Stimulated activated CD4-positive, alpha-beta T cell treated with anti-CD3 and anti-CD28 coated beads, Interleukin-4, amount 100 ng/mL, for 24 hours (primary cell): ENCODE results near the gene SRGAP3.
"Not testable (repeated sequence)": the region's sequence is repeated elsewhere in the genome, so short reads cannot be mapped to it uniquely, and the experiment has no call there.

Experiments used
- DNase-seq: peaks from one replicate; pipeline ENCODE4 v3.0.0-alpha.2; 2020

SRGAP3 gene

DNA sequence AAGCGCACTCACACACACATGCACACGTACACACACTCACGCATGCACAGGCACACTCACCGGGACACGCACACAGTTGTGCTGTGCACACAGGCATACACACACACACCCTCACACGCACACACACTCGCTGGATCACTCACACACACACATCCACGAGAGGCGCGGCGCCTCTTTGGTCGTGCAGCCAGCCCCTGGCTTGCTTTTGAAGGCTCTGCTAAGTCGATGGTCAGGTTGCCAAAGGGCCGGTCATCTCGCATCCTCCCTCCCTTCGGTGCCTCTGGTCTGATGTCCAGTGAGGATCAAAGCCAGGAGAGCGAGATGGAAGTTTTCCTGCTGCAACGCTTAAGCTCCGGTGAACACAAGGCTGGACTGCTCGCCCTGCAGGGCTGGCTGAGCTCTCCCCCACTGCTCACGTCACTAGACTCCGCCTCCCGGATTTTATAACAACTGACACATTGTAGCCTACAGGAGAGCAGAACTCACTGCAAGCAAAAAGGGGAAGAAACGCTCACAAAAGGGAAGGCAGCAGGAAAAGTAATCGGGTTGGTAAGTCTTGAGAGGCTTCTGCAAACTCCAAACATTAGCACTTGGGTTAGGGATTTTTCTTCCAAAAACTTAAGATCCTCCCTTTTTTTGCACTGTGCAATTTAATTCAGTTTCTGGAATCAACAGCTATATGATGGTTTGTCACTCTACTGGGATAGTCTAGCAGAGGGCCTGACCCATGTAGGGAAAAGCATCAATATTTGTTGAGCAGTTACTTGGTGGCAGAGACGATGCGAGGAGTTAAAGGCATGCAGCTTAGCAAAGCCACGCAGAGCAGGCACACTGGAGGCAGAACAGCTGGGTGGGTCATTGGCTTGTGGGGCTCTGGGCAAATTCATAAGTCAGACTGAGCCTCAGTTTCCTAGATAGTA lies at the start of gene SRGAP3:
Gene SRGAP3, minus strand, starts transcription at position 374 of the 920 bp plus-strand sequence. CDS start 695 bp downstream, outside the sequence.
- DNase-seq = peak; percentile 78

GRCh38 chr3:9298236-9298635 lies 48.8 kb upstream of the SRGAP3 start:
- DNase-seq = no peak

DNA sequence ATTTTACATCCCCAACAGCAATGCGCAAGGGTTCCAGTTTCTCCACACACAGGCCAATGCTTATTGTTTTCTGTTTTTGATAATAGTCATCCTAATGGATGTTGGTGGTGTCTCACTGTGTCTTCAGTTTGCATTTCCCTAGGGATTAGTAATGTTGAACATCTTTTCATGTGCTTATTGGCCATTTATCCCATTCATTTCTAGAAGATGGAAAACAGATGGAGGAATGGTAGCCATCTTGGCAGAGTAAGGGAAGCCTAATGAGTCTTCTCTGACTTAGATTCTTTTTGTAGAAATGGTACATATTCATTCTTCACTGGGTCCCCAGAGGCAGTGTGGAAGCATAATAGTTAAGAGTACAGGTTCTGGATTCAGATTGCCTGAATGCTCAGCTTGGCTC lies 46.8 kb upstream of the SRGAP3 start:
- DNase-seq = no peak

DNA sequence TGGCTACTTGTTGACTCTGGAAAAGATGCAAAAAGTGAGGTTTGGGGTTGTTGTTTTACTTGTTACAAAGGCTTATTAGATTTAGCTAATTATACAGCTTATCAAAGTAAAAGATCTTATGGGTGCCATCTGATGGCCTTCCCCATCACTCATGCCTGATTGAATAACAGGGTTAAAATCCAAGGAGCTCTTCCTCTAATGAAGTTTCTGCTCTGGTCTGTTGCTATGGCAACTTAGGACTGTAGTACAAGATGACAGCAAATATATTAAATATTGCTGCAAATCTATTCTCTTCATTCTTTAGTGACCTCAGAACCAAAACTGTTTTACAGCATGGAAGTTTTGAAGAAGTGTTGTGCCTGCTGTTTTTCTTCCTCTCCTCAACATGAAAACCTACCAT lies 45.6 kb upstream of the SRGAP3 start:
- no peak for DNase-seq

- DNase-seq = not testable (repeated sequence)
Measured at GRCh38 chr3:9293953-9294352, 44.5 kb upstream of the SRGAP3 start.

- no peak for DNase-seq
Measured at GRCh38 chr3:9293076-9293475, 43.6 kb upstream of the SRGAP3 start.

DNA sequence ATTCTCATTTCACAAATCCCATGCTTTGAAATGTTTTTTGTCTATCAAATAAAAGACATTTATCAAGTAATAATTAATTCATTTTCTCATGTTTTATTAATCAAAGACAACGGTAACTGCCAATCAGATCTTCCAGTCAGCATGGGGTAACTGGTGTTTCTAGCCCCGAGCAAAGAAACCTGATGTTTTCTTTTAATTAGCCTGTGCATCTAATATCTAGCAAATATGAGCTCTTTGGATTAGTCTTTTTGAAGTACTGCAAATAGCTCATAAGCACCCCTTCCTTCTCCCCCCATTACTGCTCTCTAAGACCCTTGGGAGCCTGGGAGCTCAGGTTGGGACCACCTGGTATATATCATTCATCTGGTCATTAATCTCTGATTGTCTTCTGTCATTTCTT lies 43.1 kb upstream of the SRGAP3 start:
- no peak for DNase-seq

- no peak for DNase-seq
Measured at GRCh38 chr3:9291821-9292410, 42.5 kb upstream of the SRGAP3 start.

DNA sequence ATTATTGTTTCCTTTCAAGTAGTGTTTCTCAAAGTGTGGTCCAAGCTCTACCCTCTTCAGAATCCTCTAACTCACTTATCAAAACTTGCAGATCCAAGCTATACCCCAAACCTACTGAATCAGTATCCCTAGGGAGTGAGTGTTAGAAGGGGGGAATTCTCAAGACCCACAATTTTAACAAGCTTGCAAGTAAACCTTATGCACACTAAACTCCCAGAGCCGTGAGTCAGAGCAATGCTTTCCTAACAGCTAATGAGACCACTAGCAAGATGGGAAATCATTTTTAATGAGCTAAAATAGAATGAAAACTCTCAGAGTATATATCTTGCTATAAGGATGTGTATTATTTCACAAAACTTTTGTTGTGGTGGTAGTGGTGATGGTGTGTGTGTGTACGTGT lies 41.1 kb upstream of the SRGAP3 start:
- no peak for DNase-seq

DNA sequence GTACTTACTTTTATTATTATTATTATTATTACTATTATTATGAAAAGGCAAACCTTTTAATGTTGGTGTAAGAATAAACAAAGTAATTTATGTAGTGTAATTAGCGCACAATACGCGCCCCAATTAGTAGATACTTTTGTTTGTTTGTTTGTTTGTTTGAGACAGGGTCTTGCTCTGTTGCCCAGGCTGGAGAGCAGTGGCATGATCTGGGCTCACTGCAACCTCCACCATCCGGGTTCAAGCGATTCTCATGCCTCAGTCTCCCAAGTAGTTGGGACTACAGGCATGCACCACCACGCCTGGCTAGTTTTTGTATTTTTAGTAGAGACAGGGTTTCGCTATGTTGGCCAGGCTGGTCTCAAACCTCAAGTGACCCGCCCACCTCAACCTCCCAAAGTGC lies 32.1 kb upstream of the SRGAP3 start:
- DNase-seq = not testable (repeated sequence)

- no peak for DNase-seq
Measured at GRCh38 chr3:9280451-9281219, 31.2 kb upstream of the SRGAP3 start.

GRCh38 chr3:9279966-9280365 lies 30.5 kb upstream of the SRGAP3 start:
- DNase-seq = no peak

DNA sequence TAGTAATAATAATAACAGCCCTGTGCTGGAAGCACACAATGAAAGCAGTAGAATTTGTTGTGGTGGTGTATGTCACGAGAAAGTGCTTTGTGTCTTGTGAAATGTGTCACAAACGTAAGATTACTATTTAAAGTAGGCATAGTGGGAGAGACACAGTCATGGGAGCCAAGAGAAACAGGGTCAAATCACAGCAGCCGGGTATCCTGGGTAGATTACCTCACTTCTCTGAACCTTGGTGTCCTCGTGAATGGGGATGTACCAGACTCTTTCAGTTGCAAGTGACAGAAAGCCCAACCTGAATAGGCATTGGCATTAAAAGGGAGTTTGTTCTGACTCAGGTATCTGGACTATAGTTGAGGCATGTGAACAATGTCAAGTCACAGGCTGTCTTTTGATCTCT lies 29.1 kb upstream of the SRGAP3 start:
- no peak for DNase-seq

DNA sequence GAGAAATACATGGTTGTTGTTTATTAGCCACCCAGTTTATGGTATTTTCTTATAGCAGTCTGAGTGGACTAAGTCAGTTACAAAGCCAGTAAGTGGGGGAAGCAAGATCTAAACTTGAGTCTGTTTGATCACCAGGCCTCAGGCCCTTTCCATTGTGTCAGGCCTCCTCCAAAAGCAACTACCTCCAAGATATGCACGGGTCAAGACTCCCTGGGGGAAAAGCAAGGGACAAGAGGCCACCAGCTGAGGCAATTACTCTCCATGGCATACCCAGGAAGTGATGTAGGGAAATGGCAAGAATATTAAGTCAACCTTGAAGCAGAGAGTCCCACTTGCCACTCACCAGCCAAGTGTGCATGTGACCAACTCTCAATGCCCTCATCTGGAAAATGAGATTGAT lies 28.6 kb upstream of the SRGAP3 start:
- DNase-seq = no peak

- DNase-seq = no peak
Measured at GRCh38 chr3:9276761-9277370, 27.4 kb upstream of the SRGAP3 start.

DNA sequence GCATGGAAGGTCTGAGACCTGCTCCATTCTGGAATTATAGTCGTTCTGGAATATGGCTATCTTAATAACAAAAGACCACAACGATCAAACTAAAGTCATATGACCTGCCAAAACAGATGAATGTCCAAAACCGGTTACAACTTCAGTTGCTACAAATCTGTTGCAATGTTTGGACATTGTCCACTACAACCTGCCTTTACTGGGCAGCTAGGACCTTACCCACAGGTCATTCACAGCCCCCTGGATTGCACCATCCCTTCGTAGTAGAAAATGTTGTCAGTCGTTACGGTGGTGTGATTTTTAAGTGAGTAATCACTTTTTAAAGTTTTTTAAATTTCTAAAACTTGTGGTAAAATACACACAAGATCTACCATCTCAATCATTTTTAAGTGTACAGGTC lies 22.5 kb upstream of the SRGAP3 start:
- no peak for DNase-seq

- DNase-seq = no peak
Measured at GRCh38 chr3:9270704-9271103, 21.3 kb upstream of the SRGAP3 start.

- no peak for DNase-seq
Measured at GRCh38 chr3:9266716-9267115, 17.3 kb upstream of the SRGAP3 start.

DNA sequence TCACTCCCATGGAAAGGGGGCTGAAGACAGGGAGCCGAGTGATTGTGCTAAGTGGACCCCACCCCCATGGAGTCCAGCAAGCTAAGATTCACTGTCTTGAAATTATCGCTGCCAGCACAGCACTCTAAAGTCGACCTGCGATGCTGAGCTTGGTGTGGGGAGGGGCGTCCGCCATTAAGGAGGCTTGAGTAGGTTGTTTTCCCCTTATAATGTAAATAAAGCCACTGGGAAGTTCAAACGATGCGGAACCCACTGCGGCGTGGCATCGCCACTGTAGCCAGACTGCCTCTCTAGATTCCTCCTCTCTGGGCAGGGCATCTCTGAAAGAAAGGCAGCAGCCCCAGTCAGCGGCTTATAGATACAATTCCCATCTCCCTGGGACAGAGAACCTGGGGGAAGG lies 10.9 kb upstream of the SRGAP3 start:
- DNase-seq = no peak

DNA sequence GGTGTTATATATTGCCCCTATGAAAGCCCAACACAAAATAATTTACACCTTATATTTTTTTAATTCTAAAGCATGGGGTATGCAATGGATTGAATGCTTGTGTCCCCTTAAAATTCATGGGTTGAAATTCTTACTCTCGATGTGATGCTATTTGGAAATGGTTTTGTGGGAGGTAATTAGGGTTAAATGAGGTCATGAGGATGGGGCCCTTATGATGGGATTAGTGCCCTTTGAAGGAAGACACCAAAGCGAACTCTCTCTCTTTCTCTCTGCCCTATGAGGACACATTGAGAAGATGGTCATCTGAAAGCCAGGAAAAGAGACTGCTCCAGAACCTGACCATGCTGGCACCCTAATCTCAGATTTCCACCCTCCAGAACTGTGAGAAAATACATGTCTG lies 7.6 kb upstream of the SRGAP3 start:
- DNase-seq = no peak

- no peak for DNase-seq
Measured at GRCh38 chr3:9255976-9256375, 6.5 kb upstream of the SRGAP3 start.

GRCh38 chr3:9254764-9255163 lies 5.3 kb upstream of the SRGAP3 start:
- DNase-seq = no peak

DNA sequence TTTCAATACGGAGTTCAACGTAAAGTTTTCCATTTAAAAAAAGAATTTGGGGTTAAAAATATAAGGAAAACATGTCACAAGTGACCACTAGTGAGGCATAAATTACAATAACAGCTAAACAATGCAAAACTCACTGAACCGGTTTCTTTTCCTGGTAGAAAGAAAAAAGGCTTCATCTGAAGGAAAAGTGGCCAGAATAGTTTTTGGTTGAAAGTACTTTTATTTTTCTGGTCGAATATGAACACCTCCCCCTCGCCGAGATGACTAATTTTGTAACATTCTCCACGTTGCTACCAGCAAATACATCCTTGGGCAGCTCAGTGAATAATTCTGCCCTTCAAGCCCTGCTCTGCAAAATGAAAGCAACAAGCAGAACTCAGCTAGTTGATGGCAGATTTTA lies 3.9 kb upstream of the SRGAP3 start:
- DNase-seq = no peak
